ENCODE measurements around the gene SLC2A6. TPM values are rescaled to one million over a fixed set of nuclear protein-coding genes. Genes with fewer than 3 reads are reported as not detected.

SLC2A6 gene
- total and polyA plus RNA-seq, 10 of the 15 experiments (the other 5 are each of a cell fraction or from before 2014, with no cell fraction given): 1.1 to 37.9 (median 18.3) TPM

GRCh38 chr9:133439337-133439736, 39.6 kb downstream of the SLC2A6 start:
- Histone ChIP-seq H3K36me3 (ENCODE audit: control insufficient read depth in 2 of 2, insufficient read depth in 2 of 2, low read length in 1 of 2) (no peaks in the 10 kb centered on the region), H3K9me3 (replicated peaks; ENCODE audit: control insufficient read depth, insufficient read depth, low read length) (no peaks in the 10 kb centered on the region), H2AFZ (ENCODE audit: control insufficient read depth, low read depth, low read length) (no peak overlapping the region), H3K4me2 (ENCODE audit: control insufficient read depth, insufficient read depth) (no peak overlapping the region), H3K27me3 (replicated peaks in 1 of 2; ENCODE audit: control insufficient read depth in 2 of 2, insufficient read depth in 2 of 2, low read length in 1 of 2) (no peaks in the 10 kb centered on the region), H3K4me3 (no peak overlapping the region), H3K9ac (ENCODE audit: control insufficient read depth, insufficient read depth, low read length) (no peak overlapping the region), H3K79me2 (ENCODE audit: control insufficient read depth, insufficient read depth, low read length) (no peaks in the 10 kb centered on the region), H4K20me1 (ENCODE audit: control insufficient read depth, insufficient read depth) (no peaks in the 10 kb centered on the region), H3K27ac (ENCODE audit: control insufficient read depth, insufficient read depth) (no peak overlapping the region), H3K4me1 (ENCODE audit: control insufficient read depth, insufficient read depth, low read length) (peaks cover 4% of the 10 kb centered on the region; the same call in 1 of the 2 replicates)
- BruUV-seq (replicated peaks): no TSS peak
- no peak for DNase-seq (ENCODE audit: low read depth, low spot score)
- WGBS (ENCODE audit: insufficient coverage, insufficient replicate concordance, low lambda C conversion rate, missing lambda C conversion rate): 24% methylated on average over 4 of the region's 4 CpGs
- intact Hi-C loops (cut with micrococcal nuclease; ENCODE audit: unreplicated experiment) (no loop called here), in situ Hi-C loops (cut with MboI) (no loop called here)
- ChIA-PET SMC1A (ENCODE audit: uncharacterized antibody, unreplicated experiment) (no interaction called here), RAD21 (ENCODE audit: unreplicated experiment) (interaction anchor here (0.9 to 2.5 kb wide), 3 partner anchors 14 to 47 kb away, joined by 3 to 7 read pairs (median 3); partner anchors contain the start of gene SLC2A6), CTCF (interaction anchor here (0.6 to 2.1 kb wide), 6 partner anchors 9 to 587 kb away, joined by 3 to 6 read pairs (median 3); no protein-coding TSS in a partner anchor), POLR2A (interaction anchor here (2.0 kb wide), 1 partner anchor 20 kb away, joined by 5 read pairs; the partner anchor contains the start of gene CACFD1)
- peak; percentile 43 for ATAC-seq
- TF ChIP-seq ETV6 (conservative IDR thresholded peaks at IDR 0.05 in 1 of 2, IDR thresholded peaks at IDR 0.05 in 1 of 2; ENCODE audit: borderline replicate concordance in 1 of 2, low read depth in 1 of 2): no peak
- no peak for TF ChIP-seq KLF5 (IDR thresholded peaks at IDR 0.05; ENCODE audit: partially characterized antibody)
- no peak for TF ChIP-seq TCF3 (IDR thresholded peaks at IDR 0.05; ENCODE audit: borderline replicate concordance, insufficient read depth, low read depth, low read length)
- no peak for TF ChIP-seq CBX5 (IDR thresholded peaks at IDR 0.05; ENCODE audit: low read depth)
- no peak for FAIRE-seq

- WGBS (ENCODE audit: insufficient coverage, insufficient replicate concordance, low lambda C conversion rate, missing lambda C conversion rate): 6% methylated on average over 19 of the region's 20 CpGs
- ChIA-PET RAD21 (ENCODE audit: unreplicated experiment) (interaction anchor here (0.6 to 2.5 kb wide), 9 partner anchors 12 to 248 kb away, joined by 3 to 7 read pairs (median 4); partner anchors contain the start of gene CACFD1), CTCF (interaction anchor here (0.7 to 2.3 kb wide), 19 partner anchors 12 to 251 kb away, joined by 3 to 15 read pairs (median 4); partner anchors contain the start of genes CACFD1 and STKLD1), POLR2A (no interaction called here), SMC1A (ENCODE audit: uncharacterized antibody, unreplicated experiment) (interaction anchor here (0.8 to 1.3 kb wide), 4 partner anchors 15 to 252 kb away, joined by 3 to 5 read pairs (median 3); partner anchors contain the start of genes ADAMTS13 and SURF6)
- H3K4me1 ChIP-seq (ENCODE audit: control insufficient read depth, insufficient read depth, low read length): peaks cover 4% of the 10 kb centered on the region; the same call in 1 of the 2 replicates
- no peak for FAIRE-seq
- in situ Hi-C loops (cut with MboI) (no loop called here), intact Hi-C loops (cut with micrococcal nuclease; ENCODE audit: unreplicated experiment) (loop anchor here (1.0 kb wide), 1 partner anchor 31 kb away; no protein-coding TSS in a partner anchor)
- peak; percentile 94 for ATAC-seq
- H3K36me3 ChIP-seq (ENCODE audit: control insufficient read depth in 2 of 2, insufficient read depth in 2 of 2, low read length in 1 of 2): no peaks in the 10 kb centered on the region
- H3K4me3 ChIP-seq: no peak overlapping the region
- no peak overlapping the region for H2AFZ ChIP-seq (ENCODE audit: control insufficient read depth, low read depth, low read length)
- H4K20me1 ChIP-seq (ENCODE audit: control insufficient read depth, insufficient read depth): no peaks in the 10 kb centered on the region
- H3K27ac ChIP-seq (ENCODE audit: control insufficient read depth, insufficient read depth): no peak overlapping the region
- H3K9me3 ChIP-seq (replicated peaks; ENCODE audit: control insufficient read depth, insufficient read depth, low read length): no peaks in the 10 kb centered on the region
- H3K9ac ChIP-seq (ENCODE audit: control insufficient read depth, insufficient read depth, low read length): no peak overlapping the region
- H3K27me3 ChIP-seq (replicated peaks in 1 of 2; ENCODE audit: control insufficient read depth in 2 of 2, insufficient read depth in 2 of 2, low read length in 1 of 2): no peaks in the 10 kb centered on the region
- no peaks in the 10 kb centered on the region for H3K79me2 ChIP-seq (ENCODE audit: control insufficient read depth, insufficient read depth, low read length)
- no TSS peak for BruUV-seq (replicated peaks)
- DNase-seq (ENCODE audit: low read depth, low spot score): no peak
- no peak overlapping the region for H3K4me2 ChIP-seq (ENCODE audit: control insufficient read depth, insufficient read depth)
- TF ChIP-seq SUPT20H (IDR thresholded peaks at IDR 0.05; ENCODE audit: borderline replicate concordance, control insufficient read depth, low read depth, low read length) (no peak), STAT3 (IDR thresholded peaks at IDR 0.05; ENCODE audit: low read depth, low read length) (no peak), SMC3 (IDR thresholded peaks at IDR 0.05; ENCODE audit: borderline replicate concordance, low read length) (peak; percentile 52; the same call in 1 of the 2 replicates), ATF2 (IDR thresholded peaks at IDR 0.05; ENCODE audit: low read length) (no peak), RAD21 (IDR thresholded peaks at IDR 0.05; ENCODE audit: insufficient read depth, low read depth, low read length) (peak; percentile 72), SMARCA5 (IDR thresholded peaks at IDR 0.05) (peak; percentile 51; the same call in 1 of the 2 replicates)
- TF ChIP-seq, protein P1, sequence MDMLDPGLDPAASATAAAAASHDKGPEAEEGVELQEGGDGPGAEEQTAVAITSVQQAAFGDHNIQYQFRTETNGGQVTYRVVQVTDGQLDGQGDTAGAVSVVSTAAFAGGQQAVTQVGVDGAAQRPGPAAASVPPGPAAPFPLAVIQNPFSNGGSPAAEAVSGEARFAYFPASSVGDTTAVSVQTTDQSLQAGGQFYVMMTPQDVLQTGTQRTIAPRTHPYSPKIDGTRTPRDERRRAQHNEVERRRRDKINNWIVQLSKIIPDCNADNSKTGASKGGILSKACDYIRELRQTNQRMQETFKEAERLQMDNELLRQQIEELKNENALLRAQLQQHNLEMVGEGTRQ (IDR thresholded peaks at IDR 0.05; ENCODE audit: borderline replicate concordance, low read depth, low read length): no peak
These were observed 41.0 kb downstream of the SLC2A6 start for GRCh38 chr9:133437753-133438531.
